Stimulated activated naive CD8-positive, alpha-beta T cell treated with anti-CD3 and anti-CD28 coated beads, Interleukin-15, Interleukin-2, amounts not matched to agents 100 U/mL and 50 U/mL, for 24 hours (primary cell): ENCODE data around the gene ARPP21.
A peak's percentile ranks its signal among the peaks of the same experiment; 100 is the strongest.

Experiments
- ATAC-seq: fragments of 150-1000 bp; cut with Tn5 transposase; one replicate; pipeline ENCODE4 v1.10.0; 2021
- DNase-seq: peaks from one replicate; pipeline ENCODE4 v3.0.0; 2021

The ARPP21 gene

GRCh38 chr3:35641920-35642527 is 2.7 kb downstream of the ARPP21 start:
- ATAC-seq (no peak), DNase-seq (no peak)

GRCh38 chr3:35643495-35643894 is 4.2 kb downstream of the ARPP21 start:
- no peak for ATAC-seq

GRCh38 chr3:35644451-35644850 is 5.1 kb downstream of the ARPP21 start:
- DNase-seq (no peak), ATAC-seq (no peak)

More at GRCh38 chr3:35643495-35643894, 4.2 kb downstream of the ARPP21 start:
- no peak for DNase-seq

- ATAC-seq (no peak), DNase-seq (no peak)
These were observed 5.9 kb downstream of the ARPP21 start for GRCh38 chr3:35645189-35645588.

- ATAC-seq (no peak), DNase-seq (no peak)
These were observed 6.8 kb downstream of the ARPP21 start for GRCh38 chr3:35646081-35646480.

GRCh38 chr3:35647461-35647860 is 8.1 kb downstream of the ARPP21 start:
- ATAC-seq (no peak), DNase-seq (no peak)

- DNase-seq (no peak), ATAC-seq (no peak)
These were observed 9.0 kb downstream of the ARPP21 start for GRCh38 chr3:35648347-35648746.

- no peak for DNase-seq
- no peak for ATAC-seq
These were observed 10.1 kb downstream of the ARPP21 start for GRCh38 chr3:35649405-35649804.

GRCh38 chr3:35651426-35651825 is 12.1 kb downstream of the ARPP21 start:
- DNase-seq: no peak
- no peak for ATAC-seq

GRCh38 chr3:35651851-35652250 is 12.5 kb downstream of the ARPP21 start:
- no peak for DNase-seq
- ATAC-seq: no peak

- ATAC-seq: no peak
These were observed 14.0 kb downstream of the ARPP21 start for GRCh38 chr3:35653347-35653746.

GRCh38 chr3:35654476-35654875 is 15.2 kb downstream of the ARPP21 start:
- DNase-seq (no peak), ATAC-seq (no peak)

More at GRCh38 chr3:35653347-35653746, 14.0 kb downstream of the ARPP21 start:
- DNase-seq: no peak

- ATAC-seq (no peak), DNase-seq (no peak)
These were observed 19.4 kb downstream of the ARPP21 start for GRCh38 chr3:35658686-35659085.

- ATAC-seq: no peak
These were observed 20.4 kb downstream of the ARPP21 start for GRCh38 chr3:35659768-35660167.

GRCh38 chr3:35663471-35663870 is 24.1 kb downstream of the ARPP21 start:
- ATAC-seq (no peak), DNase-seq (no peak)

More at GRCh38 chr3:35659768-35660167, 20.4 kb downstream of the ARPP21 start:
- no peak for DNase-seq

- ATAC-seq (no peak), DNase-seq (no peak)
These were observed 25.2 kb downstream of the ARPP21 start for GRCh38 chr3:35664460-35664919.

- no peak for DNase-seq
- ATAC-seq: no peak
These were observed 26.2 kb downstream of the ARPP21 start for GRCh38 chr3:35665390-35666055.

GRCh38 chr3:35666888-35667287 is 27.6 kb downstream of the ARPP21 start:
- ATAC-seq: no peak
- no peak for DNase-seq

GRCh38 chr3:35670408-35670965 is 31.2 kb downstream of the ARPP21 start:
- no peak for DNase-seq
- no peak for ATAC-seq

- ATAC-seq (peak; percentile 32), DNase-seq (no peak)
These were observed 32.2 kb downstream of the ARPP21 start for GRCh38 chr3:35671483-35671882.

GRCh38 chr3:35673017-35673416 is 33.7 kb downstream of the ARPP21 start:
- DNase-seq (no peak), ATAC-seq (no peak)

GRCh38 chr3:35674451-35675109 is 35.3 kb downstream of the ARPP21 start:
- no peak for ATAC-seq
- no peak for DNase-seq

- DNase-seq: no peak
- ATAC-seq: no peak
These were observed 35.9 kb downstream of the ARPP21 start for GRCh38 chr3:35675206-35675605.
